IPS-18a (cell line): ENCODE data around the gene DDX49.

Experiments used
- H3K27ac ChIP-seq: one replicate; pipeline ENCODE4 v1.5.1; 2013; ENCODE audit warnings: low read length
- H3K27me3 ChIP-seq: one replicate; pipeline ENCODE4 v1.6.1; 2013; ENCODE audit warnings: mild to moderate bottlenecking, low read length; ENCODE audit not compliant: control insufficient read depth, insufficient read depth
- H3K36me3 ChIP-seq: one replicate; pipeline ENCODE4 v1.6.1; 2013; ENCODE audit warnings: low read depth, low read length; ENCODE audit not compliant: control insufficient read depth
- H3K4me1 ChIP-seq: one replicate; pipeline ENCODE4 v1.6.1; 2013; ENCODE audit warnings: low read depth, low read length; ENCODE audit not compliant: control insufficient read depth
- H3K4me3 ChIP-seq: one replicate; pipeline ENCODE4 v1.5.1; 2013; ENCODE audit warnings: low read length
- H3K9ac ChIP-seq: one replicate; pipeline ENCODE4 v1.6.1; 2013; ENCODE audit warnings: mild to moderate bottlenecking, low read length, moderate library complexity
- H3K9me3 ChIP-seq: one replicate; pipeline ENCODE4 v1.6.1; 2013; ENCODE audit warnings: low read depth, low read length; ENCODE audit not compliant: control insufficient read depth

The DDX49 gene

DNA sequence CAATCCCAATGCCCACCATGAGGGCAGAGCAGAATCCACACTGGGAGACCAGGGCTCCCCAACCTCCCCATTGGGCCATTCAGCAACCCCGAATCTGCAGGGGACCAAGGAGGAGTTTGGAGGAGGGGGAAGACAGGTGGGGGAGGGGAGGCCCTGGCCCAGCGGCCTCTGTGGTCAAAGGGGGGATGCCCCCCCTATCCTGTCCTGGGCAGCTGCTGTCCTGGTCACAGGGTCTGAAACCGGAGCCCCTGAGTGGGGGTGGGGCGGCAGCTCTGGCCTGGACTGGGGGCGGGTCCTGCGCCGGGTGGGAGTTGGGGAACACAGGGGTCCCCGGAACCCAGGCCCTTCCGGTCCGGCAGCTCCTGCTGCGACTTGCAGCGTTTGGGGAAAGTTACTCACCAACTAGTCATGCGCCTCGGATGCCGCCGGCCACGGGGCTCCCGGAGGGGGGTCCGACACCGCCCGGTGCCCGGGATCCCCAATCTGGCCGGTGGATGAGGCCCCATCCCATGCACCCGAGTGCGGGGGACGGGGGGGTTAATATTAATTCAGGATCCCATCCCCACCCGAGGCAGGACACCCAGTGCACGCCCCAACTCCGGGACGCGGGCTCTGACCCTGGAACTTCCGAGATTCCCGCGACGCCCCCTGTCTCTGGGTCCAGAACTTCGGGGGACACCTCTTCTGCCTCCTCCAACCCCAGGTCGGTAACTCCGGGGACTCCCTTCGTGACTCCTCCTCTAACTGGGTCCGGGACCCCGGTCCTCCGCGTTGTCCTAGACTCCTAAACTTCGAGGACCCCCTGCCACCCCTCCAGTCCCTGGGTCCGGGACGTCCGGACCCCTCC, 20.6 kb downstream of the DDX49 start:
- peaks cover 4% of the 10 kb centered on the region for H3K36me3 ChIP-seq
- peaks cover 4% of the 10 kb centered on the region for H3K27me3 ChIP-seq
- H3K27ac ChIP-seq, result no peak overlapping the region
- H3K9me3 ChIP-seq, result no peaks in the 10 kb centered on the region
- H3K4me3 ChIP-seq, result peak overlapping the region; percentile 75
- peak overlapping the region; percentile 73 for H3K9ac ChIP-seq
- H3K4me1 ChIP-seq, result peaks cover 9% of the 10 kb centered on the region

DNA sequence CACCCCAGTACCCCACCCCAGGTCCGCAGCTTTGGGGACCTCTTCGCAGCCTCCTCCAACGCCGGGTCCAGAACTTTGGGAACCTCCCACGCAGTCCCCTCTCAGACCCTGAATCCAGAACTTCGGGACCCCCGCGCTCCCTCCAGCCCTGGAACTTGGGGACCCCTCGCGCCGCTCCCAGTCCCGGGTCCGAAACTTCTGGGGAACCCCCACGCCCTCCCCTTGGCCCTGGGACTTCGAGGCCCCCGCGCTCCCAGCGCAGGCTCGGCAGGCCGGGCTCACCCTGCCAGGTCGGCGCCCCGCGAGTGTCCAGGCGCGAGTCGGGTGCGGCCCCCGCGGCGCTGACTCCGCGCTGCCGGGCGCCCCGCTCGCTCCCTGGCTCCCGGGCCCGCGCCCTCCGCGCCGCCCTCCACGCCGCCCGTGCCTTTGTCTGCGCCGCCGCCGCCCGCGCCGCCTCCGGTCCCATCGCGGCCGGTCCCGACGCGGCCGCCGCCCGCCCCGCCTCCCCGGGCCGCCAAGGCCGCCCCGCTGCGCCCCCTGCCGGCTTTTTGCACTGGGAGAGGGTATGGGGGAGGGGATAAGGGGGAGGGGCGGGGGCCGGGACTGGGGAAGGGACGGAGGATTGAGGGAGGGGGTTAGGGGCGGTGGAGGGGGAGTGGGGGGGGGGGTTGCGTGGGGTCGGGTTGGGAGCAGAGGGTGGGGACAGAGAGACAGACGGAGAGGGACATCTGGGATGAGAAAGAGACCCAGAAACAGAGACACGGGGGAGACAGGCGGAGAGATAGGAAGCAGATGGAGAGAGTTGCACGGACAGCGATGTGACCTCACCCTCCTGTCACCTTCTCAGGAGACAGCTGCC, 21.5 kb downstream of the DDX49 start, which contains the start of gene HOMER3:
TSS of gene HOMER3 (minus strand) at position 449 of the 859 bp plus-strand sequence. CDS start 2,235 bp downstream, outside the sequence.
- Histone ChIP-seq H3K4me1 (peaks cover 9% of the 10 kb centered on the region), H3K9me3 (no peaks in the 10 kb centered on the region), H3K36me3 (peaks cover 4% of the 10 kb centered on the region), H3K27me3 (peaks cover 4% of the 10 kb centered on the region), H3K9ac (peak within 1 kb of the TSS; percentile 73), H3K4me3 (peak within 1 kb of the TSS; percentile 75), H3K27ac (no peak within 1 kb of the TSS)

DNA sequence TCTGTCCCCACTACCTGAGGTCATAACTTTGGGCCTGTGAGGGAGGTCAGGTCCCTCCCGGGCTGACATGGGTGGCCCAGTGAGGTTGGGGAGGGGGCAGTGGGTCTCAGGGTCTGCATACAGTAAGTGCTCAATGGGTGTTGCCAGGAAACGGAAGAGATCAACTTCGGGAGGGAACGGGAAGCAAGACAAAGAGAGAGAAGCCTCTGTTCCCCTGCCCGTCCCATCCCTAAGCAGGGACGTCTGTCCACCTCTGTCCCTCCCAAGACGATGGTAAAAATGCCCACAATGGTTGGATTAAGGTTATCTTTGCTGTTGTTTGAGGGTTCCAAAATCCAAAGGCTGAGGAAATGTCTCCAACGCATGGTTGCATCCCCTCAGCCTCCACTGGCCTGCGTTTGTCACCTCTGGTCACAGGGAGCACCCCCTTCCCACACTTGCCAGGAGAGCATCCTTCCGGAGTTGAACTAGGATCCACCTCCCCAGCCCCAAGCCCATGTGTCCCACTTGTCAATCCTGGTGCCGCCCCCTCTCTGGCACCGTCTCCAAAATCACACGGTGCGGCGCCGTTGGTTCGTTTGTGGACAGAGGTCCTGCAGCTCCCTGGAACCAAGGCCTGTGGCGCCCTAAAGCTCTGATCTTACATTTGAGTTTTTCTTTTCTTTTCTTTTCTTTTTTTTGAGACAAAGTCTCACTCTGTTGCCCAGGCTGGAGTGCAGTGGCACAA, 22.3 kb downstream of the DDX49 start:
- H3K27ac ChIP-seq, result no peak overlapping the region
- no peak overlapping the region for H3K4me3 ChIP-seq

DNA sequence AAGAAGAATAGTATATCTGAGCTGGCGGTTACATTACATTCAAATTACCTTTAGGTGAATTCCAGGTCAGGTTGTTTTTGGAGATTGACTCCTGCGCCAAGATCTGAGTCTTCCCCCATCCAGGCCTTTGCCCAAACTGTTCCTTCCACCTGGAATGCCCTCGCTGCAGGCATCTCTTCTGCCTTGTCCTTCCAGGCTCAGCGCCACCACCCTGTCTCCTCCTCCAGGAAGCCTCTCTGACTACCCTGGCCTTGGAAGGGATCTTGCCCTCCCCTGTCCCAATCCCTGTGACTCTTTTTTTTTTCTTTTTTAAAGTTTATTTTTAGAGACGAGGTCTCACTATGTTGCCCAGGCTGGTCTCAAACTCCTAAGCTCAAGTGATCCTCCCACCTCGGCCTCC, 23.2 kb downstream of the DDX49 start:
- Histone ChIP-seq H3K9me3 (no peaks in the 10 kb centered on the region), H3K27ac (no peak overlapping the region), H3K9ac (no peak overlapping the region), H3K36me3 (peaks cover 4% of the 10 kb centered on the region), H3K4me1 (peaks cover 9% of the 10 kb centered on the region), H3K4me3 (no peak overlapping the region), H3K27me3 (peaks cover 4% of the 10 kb centered on the region)

More for the DNA sequence above, 22.3 kb downstream of the DDX49 start:
- Histone ChIP-seq H3K36me3 (peaks cover 4% of the 10 kb centered on the region), H3K4me1 (peaks cover 9% of the 10 kb centered on the region), H3K9ac (no peak overlapping the region), H3K9me3 (no peaks in the 10 kb centered on the region), H3K27me3 (peaks cover 4% of the 10 kb centered on the region)

DNA sequence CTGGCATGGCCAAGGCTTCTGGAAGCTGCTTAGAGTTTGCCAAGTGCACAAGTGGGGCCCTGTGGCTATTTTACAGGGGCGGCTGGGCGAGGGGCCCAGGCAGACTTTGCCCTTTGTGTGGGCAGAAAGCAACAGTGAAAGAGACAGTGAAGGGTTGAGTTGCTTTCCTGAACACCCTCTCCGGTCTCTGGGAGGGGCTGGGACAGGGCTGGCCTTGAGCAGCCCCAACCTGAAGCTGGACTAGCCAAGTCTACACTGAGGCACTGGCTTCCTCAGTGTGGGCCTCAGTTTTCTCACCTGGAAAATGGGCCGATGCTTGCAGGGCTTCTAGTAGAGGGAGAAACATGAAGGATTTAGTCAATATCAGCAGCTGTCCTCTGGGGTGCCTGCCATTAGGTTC, 23.9 kb downstream of the DDX49 start:
- no peak overlapping the region for H3K4me3 ChIP-seq
- H3K36me3 ChIP-seq, result no peaks in the 10 kb centered on the region
- peaks cover 9% of the 10 kb centered on the region for H3K4me1 ChIP-seq
- peaks cover 4% of the 10 kb centered on the region for H3K27me3 ChIP-seq
- no peak overlapping the region for H3K27ac ChIP-seq
- H3K9ac ChIP-seq, result no peak overlapping the region
- H3K9me3 ChIP-seq, result no peaks in the 10 kb centered on the region

DNA sequence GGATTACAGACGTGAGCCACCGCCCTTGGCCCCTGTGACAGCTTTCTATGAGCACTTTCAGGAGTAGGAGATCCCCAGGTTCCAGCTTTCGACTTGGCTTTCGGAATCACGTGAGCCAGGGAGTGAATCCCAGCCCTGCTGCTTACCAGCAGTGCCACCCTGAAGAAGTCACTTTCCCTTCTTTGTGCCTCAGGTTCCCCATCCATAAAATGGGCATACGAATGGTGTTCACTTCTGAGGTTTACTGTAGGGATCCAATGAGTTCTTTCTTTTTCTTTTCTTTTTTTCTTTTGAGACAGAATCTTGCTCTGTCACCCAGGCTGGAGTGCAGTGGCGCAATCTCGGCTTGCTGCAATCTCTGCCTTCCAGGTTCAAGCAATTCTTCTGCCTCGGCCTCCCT, 25.8 kb downstream of the DDX49 start:
- Histone ChIP-seq H3K36me3 (no peaks in the 10 kb centered on the region), H3K9ac (no peak overlapping the region), H3K27me3 (peaks cover 4% of the 10 kb centered on the region), H3K4me1 (peaks cover 4% of the 10 kb centered on the region), H3K27ac (no peak overlapping the region), H3K9me3 (no peaks in the 10 kb centered on the region), H3K4me3 (no peak overlapping the region)

DNA sequence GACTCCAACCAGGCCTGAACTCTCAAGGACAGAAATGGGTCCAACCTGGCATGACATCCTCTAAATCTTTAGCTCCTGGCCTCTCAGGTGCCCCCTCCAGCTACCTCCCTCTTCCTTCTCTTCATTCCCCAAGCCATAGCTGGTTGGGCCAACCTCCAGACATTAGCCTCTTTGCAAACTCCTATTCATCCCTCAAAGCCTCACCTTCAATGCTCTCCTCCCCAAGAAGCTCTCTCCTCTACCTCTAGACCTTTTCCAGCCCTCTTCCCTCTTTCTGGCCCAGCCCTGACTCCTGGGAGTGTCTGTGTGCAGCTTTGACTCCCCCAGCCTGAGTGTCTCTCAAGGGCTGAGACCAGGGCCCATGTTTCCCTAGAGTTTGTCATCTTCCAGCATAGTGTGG, 26.8 kb downstream of the DDX49 start:
- no peak overlapping the region for H3K4me3 ChIP-seq
- no peak overlapping the region for H3K9ac ChIP-seq
- peaks cover 4% of the 10 kb centered on the region for H3K27me3 ChIP-seq
- H3K36me3 ChIP-seq, result no peaks in the 10 kb centered on the region
- H3K9me3 ChIP-seq, result no peaks in the 10 kb centered on the region
- peaks cover 4% of the 10 kb centered on the region for H3K4me1 ChIP-seq
- H3K27ac ChIP-seq, result no peak overlapping the region

DNA sequence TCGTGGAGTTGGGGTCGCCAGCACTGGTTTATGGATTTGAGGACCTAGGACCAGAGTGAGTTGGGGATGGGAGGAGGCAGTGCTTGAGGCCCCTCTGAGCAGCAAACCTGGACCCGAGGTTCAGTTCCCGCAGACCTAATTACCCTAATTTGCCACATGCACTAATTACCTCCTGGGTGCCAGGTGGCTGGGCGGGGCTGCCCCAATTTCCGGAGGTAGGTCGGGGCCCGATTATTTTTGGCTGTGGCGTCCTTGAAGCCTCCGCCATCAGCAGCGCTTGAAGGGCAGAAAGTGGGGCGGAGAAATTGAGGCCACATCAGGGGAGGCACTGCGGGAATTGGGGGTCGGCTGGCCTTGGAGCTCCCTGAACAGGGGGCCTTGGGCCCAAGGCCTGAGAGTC, 27.4 kb downstream of the DDX49 start:
- no peaks in the 10 kb centered on the region for H3K4me1 ChIP-seq
- H3K27me3 ChIP-seq, result peaks cover under 1% of the 10 kb centered on the region
- no peak overlapping the region for H3K9ac ChIP-seq
- no peaks in the 10 kb centered on the region for H3K36me3 ChIP-seq
- H3K27ac ChIP-seq, result no peak overlapping the region
- H3K9me3 ChIP-seq, result no peaks in the 10 kb centered on the region
- H3K4me3 ChIP-seq, result no peak overlapping the region

DNA sequence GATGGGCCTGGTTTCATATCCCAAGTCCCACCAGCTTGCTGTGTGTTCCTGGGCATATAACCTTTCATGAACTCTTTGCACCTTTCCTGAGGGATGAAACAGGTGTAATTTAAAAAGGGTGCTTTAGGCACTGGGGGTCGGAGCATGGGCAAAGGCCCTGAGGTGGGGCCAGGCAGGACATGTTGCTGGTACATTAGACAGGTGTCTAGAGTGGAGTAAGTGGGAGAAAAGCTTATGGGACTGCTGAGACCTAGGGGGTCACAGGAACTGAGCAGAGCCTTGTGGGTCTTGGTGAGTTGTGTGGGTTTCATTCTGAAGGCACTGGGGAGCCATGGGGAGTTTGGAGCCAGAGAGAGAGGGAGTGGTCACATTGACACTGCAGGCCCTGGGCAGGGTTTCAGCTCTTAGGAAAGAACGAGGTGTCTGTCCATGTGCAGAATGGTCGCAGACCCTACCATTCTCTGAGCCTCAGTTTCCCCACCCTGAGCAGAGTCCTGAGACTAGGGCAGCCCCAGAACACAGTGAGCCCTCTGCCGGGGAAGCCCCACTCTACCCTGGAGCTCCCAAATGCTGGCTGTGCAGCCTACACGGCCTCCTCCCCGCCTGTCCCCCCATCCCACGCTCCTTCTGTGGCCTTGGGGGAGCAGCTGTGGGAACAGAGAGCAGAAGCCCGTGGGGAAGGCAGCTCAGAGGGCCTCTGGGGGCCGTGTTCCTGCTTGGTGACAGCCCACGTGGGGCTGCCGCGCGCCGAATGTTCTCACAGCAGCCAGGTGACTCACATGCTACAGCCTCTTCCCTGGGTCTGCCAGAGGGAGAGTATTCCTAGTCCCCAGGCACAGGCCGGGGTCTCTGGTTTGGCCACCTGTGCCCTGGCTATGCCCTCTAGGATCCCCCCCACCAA, 28.8 kb downstream of the DDX49 start:
- H3K4me1 ChIP-seq, result no peaks in the 10 kb centered on the region
- no peak overlapping the region for H3K27ac ChIP-seq

DNA sequence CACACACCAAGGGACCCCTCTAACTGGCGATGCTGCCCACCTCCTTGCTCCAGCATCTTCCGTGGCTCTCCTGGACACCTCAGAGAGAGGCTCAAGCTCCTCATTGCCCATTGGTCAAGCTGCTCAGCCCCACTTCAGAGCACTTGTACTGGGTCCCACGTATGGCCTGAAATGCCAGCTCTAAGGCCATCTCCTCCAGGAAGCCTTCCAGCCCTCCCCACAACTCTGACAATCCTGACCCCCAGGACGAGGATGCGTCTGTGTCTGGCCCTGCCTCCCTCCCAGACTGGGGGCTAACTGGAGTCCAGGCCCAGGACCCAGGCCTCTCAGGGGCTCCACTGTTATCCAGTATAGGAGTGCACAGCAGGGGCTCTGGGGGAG, 29.5 kb downstream of the DDX49 start:
- Histone ChIP-seq H3K9me3 (no peaks in the 10 kb centered on the region), H3K27ac (no peak overlapping the region), H3K9ac (no peak overlapping the region), H3K4me1 (no peaks in the 10 kb centered on the region), H3K36me3 (no peaks in the 10 kb centered on the region), H3K4me3 (no peak overlapping the region), H3K27me3 (no peaks in the 10 kb centered on the region)

More for the DNA sequence above, 28.8 kb downstream of the DDX49 start:
- H3K9me3 ChIP-seq, result no peaks in the 10 kb centered on the region
- H3K36me3 ChIP-seq, result no peaks in the 10 kb centered on the region
- H3K27me3 ChIP-seq, result no peaks in the 10 kb centered on the region
- no peak overlapping the region for H3K9ac ChIP-seq
- H3K4me3 ChIP-seq, result no peak overlapping the region
